Activated naive CD4-positive, alpha-beta T cell treated with anti-CD3 and anti-CD28 coated beads, Interleukin-2, amount 10 ng/mL, durations not matched to agents 7 days and 5 days (primary cell): ENCODE data around the gene MUC2.

Experiments
- CTCF ChIA-PET: fragments of 350-600 bp; sonication (Branson Sonifier 250); formaldehyde crosslinking; loops from one replicate; lab custom pipeline; 2021; ENCODE audit warnings: antibody characterized with exemption; lab: Charles Lee
- DNase-seq: peaks from one replicate; pipeline ENCODE4 v3.0.0-alpha.2; 2020
- H3K27ac Mint-ChIP-seq: one replicate; pipeline ENCODE4 v1.8.0; 2021; ENCODE audit warnings: mild to moderate bottlenecking, moderate library complexity, mixed read lengths
- H3K27me3 Mint-ChIP-seq: one replicate; pipeline ENCODE4 v1.8.0; 2021; ENCODE audit warnings: mild to moderate bottlenecking, mixed read lengths
- H3K36me3 Mint-ChIP-seq: one replicate; pipeline ENCODE4 v1.8.0; 2021; ENCODE audit warnings: mixed read lengths
- H3K4me1 Mint-ChIP-seq: one replicate; pipeline ENCODE4 v1.8.0; 2021; ENCODE audit warnings: mixed read lengths
- H3K4me3 Mint-ChIP-seq: one replicate; pipeline ENCODE4 v1.8.0; 2021; ENCODE audit warnings: mild to moderate bottlenecking, moderate library complexity, mixed read lengths
- H3K9me3 Mint-ChIP-seq: one replicate; pipeline ENCODE4 v1.8.0; 2021; ENCODE audit warnings: mixed read lengths

Gene MUC2

GRCh38 chr11:1116666-1117390 is 42.2 kb downstream of the MUC2 start:
- CTCF ChIA-PET, result interaction anchor here (1.0 kb wide), 1 partner anchor 13 kb away, joined by 4 read pairs; no protein-coding TSS in a partner anchor
- peak; percentile 1 for DNase-seq
- Mint-ChIP-seq H3K36me3 (no peaks in the 10 kb centered on the region), H3K4me1 (no peaks in the 10 kb centered on the region), H3K4me3 (no peak overlapping the region), H3K27ac (no peak overlapping the region), H3K9me3 (no peaks in the 10 kb centered on the region), H3K27me3 (no peaks in the 10 kb centered on the region)

DNA sequence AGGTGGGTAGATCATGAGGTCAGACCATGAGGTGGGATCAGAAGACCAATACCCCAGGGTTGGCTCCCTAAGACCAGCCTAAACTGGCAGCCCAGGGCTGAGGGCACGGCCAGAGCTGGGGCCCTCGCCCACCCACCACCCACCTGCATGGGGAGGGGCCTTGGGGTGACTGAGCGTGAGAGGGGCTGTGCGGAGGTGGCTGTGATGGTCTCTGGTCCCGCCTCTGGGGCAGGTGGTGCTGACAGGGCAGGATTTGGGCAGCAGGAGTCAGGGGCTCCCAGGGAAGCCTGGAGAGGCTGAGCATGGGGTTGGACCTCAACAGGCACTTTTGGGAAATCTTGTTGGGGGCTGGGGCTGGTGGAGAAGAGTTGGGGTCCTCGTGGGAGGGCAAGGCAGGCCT is 43.3 kb downstream of the MUC2 start:
- no peaks in the 10 kb centered on the region for H3K4me1 Mint-ChIP-seq
- no peaks in the 10 kb centered on the region for H3K9me3 Mint-ChIP-seq
- H3K4me3 Mint-ChIP-seq, result no peak overlapping the region
- peak; percentile 7 for DNase-seq
- no peaks in the 10 kb centered on the region for H3K36me3 Mint-ChIP-seq
- CTCF ChIA-PET, result interaction anchor here (0.7 kb wide), 1 partner anchor 16 kb away, joined by 3 read pairs; no protein-coding TSS in a partner anchor
- H3K27me3 Mint-ChIP-seq, result peaks cover 2% of the 10 kb centered on the region
- no peak overlapping the region for H3K27ac Mint-ChIP-seq

DNA sequence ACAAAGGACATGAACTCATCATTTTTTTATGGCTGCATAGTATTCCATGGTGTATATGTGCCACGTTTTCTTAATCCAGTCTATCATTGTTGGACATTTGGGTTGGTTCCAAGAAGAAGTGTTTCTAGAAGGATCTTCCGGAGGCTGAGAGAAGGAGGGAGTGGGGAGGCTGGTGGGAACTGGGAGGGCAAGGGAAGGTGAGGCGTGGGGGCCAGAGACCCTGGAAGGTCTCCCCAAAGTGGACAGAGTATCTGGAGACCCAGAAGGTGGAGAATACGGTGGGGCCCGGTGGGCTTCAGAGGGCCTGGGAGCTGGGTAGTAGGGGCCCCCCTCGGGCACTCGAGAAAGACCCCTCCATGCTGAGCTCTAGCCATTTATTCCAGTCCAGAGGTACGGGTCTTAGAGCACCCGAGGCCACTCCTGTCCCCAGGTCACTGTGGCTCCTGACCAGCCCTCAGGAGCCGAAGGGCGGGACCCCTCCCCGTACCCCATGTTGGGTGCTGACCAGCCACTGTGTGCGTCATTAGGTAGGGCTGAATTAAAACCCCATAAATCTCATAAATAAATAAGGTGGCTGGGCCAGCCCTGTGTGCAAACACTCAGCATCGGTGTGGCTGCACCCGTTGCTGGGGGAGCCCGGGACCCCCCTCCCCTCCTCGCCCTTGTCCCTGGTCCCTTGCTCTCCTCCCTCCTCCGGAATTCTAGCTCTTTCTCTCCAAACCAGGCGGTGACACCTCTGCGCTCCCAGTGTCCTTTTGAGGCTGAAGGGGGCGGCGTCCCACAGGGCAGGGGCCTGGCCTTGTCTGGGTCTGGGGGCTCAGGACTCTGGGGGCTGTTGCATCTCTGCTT is 44.3 kb downstream of the MUC2 start:
- no peaks in the 10 kb centered on the region for H3K36me3 Mint-ChIP-seq
- H3K27ac Mint-ChIP-seq, result no peak overlapping the region
- CTCF ChIA-PET, result no interaction called here
- no peaks in the 10 kb centered on the region for H3K9me3 Mint-ChIP-seq
- H3K4me1 Mint-ChIP-seq, result no peaks in the 10 kb centered on the region
- H3K27me3 Mint-ChIP-seq, result peaks cover 7% of the 10 kb centered on the region
- H3K4me3 Mint-ChIP-seq, result no peak overlapping the region
- DNase-seq, result peak; percentile 8

- H3K4me1 Mint-ChIP-seq, result no peaks in the 10 kb centered on the region
These were observed 45.0 kb downstream of the MUC2 start for GRCh38 chr11:1119604-1120146.

DNA sequence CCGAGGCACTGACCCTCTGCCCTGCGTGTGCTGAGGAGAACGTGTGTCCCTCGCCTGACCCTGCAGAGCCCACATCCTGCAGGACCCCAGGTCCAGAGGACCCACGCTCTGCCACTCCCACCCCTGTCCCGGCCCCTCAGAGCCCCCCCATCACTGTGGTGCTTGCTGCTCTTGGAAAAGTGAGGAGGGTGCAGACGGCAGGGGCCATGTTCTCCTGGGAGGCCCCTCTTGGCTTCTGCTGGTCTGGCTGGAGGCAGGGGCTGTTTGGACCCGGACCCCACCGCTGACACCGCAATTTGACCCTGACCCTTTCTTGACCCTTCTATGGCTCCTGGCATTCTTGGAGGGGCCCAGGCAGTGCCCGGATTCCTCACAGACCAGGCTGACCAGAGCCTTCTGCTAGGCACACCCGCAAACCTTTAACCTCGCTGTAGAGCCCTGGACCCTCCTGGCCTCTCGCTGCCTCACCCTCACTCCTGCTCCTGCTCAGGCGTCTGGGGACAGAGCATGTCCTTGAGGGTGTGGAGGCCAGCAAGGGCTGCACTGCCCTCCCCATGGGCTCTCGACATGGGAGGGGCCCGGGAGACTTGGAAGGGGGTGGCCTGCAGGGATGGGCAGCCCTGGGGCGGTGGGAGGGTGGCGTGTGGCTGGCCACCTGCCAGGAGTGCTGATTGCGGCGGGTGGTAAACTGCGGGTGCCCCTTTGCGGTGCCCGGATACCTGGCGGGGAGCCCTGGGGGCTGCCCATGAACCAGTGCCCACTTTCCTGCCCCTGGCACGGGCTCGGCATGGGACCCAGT is 46.1 kb downstream of the MUC2 start:
- DNase-seq, result no peak
- H3K9me3 Mint-ChIP-seq, result peaks cover 13% of the 10 kb centered on the region
- H3K36me3 Mint-ChIP-seq, result no peaks in the 10 kb centered on the region
- H3K27ac Mint-ChIP-seq, result no peak overlapping the region
- H3K27me3 Mint-ChIP-seq, result peaks cover 7% of the 10 kb centered on the region
- no peaks in the 10 kb centered on the region for H3K4me1 Mint-ChIP-seq
- CTCF ChIA-PET, result no interaction called here
- no peak overlapping the region for H3K4me3 Mint-ChIP-seq

More at GRCh38 chr11:1119604-1120146, 45.0 kb downstream of the MUC2 start:
- DNase-seq, result no peak
- CTCF ChIA-PET, result no interaction called here
- Mint-ChIP-seq H3K27me3 (peaks cover 7% of the 10 kb centered on the region), H3K9me3 (peaks cover 6% of the 10 kb centered on the region), H3K27ac (no peak overlapping the region), H3K4me3 (no peak overlapping the region), H3K36me3 (no peaks in the 10 kb centered on the region)

DNA sequence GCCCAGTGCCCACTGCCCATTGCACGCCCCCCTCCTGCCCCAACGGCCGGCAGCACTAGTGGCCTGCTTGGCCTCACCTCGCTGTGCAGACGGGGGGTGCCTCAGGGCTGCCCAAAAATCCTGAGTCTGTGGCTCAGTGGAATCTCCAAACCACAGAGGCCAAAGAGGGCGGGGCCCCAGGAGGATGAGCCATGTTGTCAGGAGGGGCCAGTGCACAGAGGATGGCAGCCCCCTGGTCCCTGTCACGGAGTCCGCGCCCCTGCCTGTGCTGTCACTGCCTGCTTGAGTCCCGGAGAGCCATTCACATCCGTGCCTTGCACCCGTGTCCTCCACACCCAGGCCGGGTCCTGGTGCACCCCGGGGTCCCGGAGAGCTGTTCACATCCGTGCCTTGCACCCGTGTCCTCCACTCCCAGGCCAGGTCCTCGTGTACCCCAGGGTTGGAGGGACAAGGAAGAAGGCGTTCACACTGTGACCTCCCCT is 46.7 kb downstream of the MUC2 start:
- Mint-ChIP-seq H3K36me3 (no peaks in the 10 kb centered on the region), H3K4me1 (no peaks in the 10 kb centered on the region), H3K27me3 (peaks cover 7% of the 10 kb centered on the region), H3K4me3 (no peak overlapping the region), H3K9me3 (peaks cover 13% of the 10 kb centered on the region), H3K27ac (no peak overlapping the region)
- CTCF ChIA-PET, result no interaction called here
- no peak for DNase-seq

GRCh38 chr11:1121813-1122663 is 47.4 kb downstream of the MUC2 start:
- CTCF ChIA-PET, result no interaction called here
- Mint-ChIP-seq H3K4me1 (no peaks in the 10 kb centered on the region), H3K36me3 (no peaks in the 10 kb centered on the region), H3K27ac (no peak overlapping the region), H3K4me3 (no peak overlapping the region), H3K27me3 (peaks cover 7% of the 10 kb centered on the region), H3K9me3 (peaks cover 13% of the 10 kb centered on the region)
- DNase-seq, result no peak

- peaks cover 13% of the 10 kb centered on the region for H3K9me3 Mint-ChIP-seq
- H3K4me3 Mint-ChIP-seq, result no peak overlapping the region
- CTCF ChIA-PET, result no interaction called here
- H3K4me1 Mint-ChIP-seq, result no peaks in the 10 kb centered on the region
- H3K27me3 Mint-ChIP-seq, result peaks cover 7% of the 10 kb centered on the region
- no peak overlapping the region for H3K27ac Mint-ChIP-seq
- DNase-seq, result no peak
- no peaks in the 10 kb centered on the region for H3K36me3 Mint-ChIP-seq
These were observed 48.0 kb downstream of the MUC2 start for GRCh38 chr11:1122664-1123002.

DNA sequence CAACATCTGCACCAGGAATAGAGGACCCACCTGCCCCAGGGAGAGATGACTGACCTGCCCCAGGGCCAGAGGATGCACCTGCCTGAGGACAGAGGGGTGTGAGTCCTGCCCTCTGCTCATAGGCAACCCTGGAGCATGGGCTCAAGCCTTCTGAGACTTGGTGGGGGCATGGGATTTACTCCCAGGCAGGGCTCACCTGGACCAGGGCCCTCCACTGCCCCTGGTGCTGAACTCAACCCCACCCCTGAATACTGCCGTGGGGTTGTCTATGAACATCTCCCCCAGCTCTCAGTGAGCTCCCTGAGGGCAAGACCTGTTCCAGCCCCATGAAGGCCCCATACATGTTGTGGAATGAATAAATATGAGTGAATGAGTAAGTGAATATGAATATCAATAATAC is 49.3 kb downstream of the MUC2 start:
- H3K4me3 Mint-ChIP-seq, result no peak overlapping the region
- no peak for DNase-seq
- CTCF ChIA-PET, result no interaction called here
- no peaks in the 10 kb centered on the region for H3K36me3 Mint-ChIP-seq
- no peaks in the 10 kb centered on the region for H3K4me1 Mint-ChIP-seq
- H3K27ac Mint-ChIP-seq, result no peak overlapping the region
- peaks cover 13% of the 10 kb centered on the region for H3K9me3 Mint-ChIP-seq
- H3K27me3 Mint-ChIP-seq, result peaks cover 7% of the 10 kb centered on the region
